8988T (cell line): ENCODE results near the gene PIK3C3.
"Not testable (repeated sequence)": the region's sequence is repeated elsewhere in the genome, so short reads cannot be mapped to it uniquely, and the experiment has no call there.

ENCODE experiments used
- DNase-seq: peaks from one replicate; pipeline ENCODE4 v3.0.0; 2011

Gene PIK3C3

DNA sequence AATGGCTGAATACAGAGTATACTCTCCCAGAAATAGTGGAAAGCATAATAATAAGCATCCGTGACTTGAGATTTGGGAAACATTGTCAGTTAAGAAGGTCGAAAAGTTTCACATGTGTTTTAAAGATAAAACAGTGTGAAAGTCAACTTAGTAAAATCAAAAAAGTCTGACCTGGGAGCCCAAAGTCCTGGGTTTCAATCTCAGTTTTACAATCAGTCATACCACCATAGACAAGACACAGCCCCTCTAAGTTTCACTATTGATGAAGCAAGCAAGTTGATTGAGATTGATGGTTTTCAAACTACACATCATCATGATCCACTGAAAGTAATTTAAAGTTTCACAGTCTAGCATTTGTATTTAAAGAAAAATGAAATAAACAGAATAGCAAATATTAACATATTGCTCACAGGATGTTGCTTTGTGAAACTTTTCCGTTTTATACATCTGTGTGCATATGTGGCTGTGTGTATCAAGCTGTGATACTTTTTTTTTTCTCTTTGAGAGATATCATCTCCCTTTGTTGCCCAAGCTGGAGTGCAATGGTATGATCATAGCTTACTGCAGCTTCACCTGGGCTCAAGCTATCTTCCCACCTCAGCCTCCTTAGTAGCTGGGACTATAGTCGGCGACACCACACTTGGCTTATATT lies 71.1 kb downstream of the PIK3C3 start:
- DNase-seq: no peak

DNA sequence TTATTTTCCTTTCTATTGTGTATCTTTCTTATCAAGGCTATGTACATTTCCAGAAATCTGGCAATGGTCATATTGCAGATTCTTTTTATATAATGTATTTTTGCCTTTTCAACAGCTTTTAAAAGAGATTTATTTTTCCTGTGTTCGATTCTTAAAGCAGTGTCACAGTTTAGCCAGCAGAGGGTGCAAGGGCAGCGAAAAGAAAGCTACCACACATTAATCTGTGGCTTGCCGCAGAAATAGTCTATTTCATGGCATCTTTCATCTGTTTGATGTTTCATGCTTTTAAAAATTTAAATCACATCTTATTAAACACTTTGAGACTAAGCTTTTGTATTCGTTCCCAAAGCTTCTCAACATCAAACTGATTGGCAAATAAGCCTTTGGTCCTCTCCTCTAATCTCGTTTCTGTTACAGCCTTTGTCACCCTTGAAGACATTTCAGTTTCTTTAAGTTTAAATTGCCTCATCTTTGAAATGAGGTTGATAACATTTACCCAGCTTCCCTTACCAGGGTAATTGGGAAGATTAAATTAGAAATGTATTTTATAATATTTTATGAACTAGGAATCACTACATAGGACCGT lies 73.3 kb downstream of the PIK3C3 start:
- DNase-seq: peak; percentile 8

DNA sequence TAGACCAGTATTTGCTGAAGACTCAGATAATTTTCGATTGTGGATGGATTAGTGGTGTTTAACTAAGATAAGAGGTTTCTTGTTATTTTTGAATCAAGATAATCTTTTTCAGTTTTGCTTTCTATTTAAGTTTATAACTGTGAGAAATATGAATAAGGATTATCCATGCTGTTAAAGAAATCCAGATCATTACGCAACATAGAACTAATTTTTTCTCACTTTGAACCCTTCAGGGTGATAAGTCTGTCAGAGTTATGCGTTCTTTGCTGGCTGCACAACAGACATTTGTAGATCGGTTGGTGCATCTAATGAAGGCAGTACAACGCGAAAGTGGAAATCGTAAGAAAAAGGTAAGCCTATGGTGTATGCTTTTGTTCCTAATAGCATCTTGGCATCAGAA lies 74.1 kb downstream of the PIK3C3 start:
- no peak for DNase-seq

DNA sequence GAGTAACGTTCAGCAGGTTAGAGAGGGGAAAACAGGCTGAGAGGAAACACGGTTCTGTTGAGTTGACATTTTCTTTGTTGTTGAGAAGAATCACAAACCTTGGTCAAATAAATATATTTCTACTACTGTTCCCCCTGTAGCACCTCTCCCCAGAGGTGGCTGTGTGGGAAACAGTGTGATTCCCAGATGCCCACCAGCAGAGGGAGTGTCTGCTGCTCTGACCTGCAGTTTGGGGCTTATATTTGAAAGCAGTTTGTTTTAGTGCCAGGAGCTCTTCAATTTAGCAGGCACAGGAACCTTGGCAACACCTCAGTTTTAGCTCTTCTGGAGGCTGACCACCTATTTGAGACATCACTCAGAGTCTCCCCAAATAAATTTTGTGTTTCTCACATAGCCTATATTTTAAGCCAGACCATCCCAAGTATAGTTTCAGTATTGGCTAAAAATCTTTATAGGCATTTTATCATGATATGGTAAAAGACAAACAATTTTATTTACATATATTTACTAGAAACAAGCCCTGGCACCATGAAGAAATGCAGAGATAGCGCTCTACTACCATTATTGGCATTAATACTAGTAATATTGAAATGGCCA lies 75.7 kb downstream of the PIK3C3 start:
- DNase-seq: peak; percentile 23

DNA sequence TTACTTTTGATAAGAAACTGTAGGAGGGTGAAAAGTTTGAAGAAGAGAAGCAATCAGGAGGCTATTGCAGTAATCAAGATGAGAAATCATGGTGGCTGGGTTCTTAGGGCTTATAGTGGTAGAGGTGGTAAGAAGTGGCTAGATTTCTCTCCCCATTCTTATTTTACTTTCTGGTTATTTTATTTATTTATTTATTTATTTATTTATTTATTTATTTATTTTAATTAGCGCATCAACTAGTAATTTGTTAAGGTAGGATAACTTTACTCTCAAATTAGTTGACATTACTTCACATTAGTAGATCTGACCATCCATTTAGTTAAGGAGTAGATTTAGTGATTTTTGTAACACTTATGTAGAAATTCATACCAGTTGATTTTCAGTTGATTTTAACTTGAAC lies 77.4 kb downstream of the PIK3C3 start:
- DNase-seq: no peak

DNA sequence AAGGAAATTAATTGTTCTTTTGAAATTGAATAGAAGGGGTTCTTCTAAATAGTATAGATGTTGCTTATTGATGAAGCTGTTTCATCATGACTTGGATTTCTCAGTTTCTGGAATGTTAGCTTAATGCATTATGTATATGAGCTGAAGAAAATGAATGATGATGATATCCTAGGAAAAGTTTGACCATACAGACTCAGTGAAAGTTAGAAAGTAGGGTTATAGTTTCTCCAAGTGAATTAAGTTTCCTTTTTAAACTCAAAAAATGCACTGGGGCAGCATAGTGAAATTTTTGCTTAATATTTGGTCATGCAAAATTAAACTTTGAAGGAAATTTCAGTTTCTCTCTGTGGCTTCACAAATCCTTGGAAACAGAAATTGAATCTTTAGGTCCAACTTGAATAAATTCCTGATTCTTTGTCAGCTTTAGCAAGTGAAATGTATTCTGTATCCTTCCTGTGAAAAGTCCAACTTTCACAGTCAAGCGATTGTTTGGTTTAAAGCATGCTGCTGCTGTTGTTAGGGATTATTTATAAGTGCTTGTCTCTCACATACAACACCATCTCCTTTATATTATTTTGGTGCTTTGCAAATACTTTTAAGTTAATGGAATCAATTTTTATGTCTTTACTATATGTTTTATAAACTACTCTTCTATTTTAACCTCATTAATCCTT lies 78.2 kb downstream of the PIK3C3 start:
- no peak for DNase-seq

DNA sequence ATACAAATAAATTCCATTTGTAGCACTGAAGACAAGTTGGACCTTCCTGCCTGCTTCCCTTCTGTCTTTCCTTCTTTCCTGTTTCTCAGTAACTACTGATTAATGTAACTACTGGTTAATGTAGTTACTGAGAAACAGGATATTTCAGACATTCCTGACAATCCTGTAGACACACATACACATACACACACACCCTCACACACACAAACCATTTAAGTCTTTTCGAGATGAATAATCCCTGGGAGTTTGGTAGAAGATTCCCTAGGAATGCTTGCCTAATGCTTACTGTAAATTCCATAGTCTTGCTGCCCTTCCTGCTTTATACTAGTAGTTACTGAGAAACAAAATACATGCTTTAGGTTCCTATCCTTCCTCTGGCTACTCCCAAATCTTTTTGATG lies 83.9 kb downstream of the PIK3C3 start:
- DNase-seq: peak; percentile 7

DNA sequence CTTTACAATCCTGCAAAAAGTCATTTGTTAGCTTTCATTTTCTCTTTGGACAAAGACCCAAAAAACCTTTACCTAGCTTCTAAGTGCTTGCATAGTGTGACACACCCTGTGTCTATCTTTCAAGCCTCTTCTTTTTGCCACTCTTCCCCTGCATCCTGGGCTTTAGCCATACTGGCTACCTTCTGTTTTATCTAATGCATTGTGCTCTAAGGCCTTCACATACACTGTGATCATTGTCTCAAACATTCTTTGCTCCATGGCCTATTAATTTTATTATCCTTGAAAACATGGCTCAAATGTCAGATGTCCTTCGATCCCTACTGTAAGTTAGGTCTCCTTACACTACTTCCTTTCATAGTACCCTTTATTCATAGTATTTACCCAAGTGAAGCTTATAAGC lies 84.4 kb downstream of the PIK3C3 start:
- DNase-seq: no peak

DNA sequence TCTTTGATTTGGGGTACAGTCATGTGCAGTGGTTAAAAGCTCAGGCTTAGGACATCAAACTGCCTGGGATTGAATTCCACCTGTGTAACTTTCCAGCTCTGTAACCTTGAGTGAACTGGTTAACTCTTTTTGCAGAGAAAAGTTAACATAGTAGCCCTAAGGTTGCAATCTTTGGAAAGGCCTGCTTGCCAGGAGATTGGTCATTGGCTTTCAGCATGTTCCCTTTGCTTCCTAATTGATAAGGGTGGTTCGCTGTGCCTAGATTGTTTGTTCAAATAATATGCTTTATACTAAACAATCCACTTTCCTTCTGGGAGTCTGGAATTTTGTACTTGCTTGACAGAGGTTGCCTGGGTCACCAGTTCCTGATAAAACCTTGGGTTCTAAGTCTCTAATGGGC lies 86.8 kb downstream of the PIK3C3 start:
- DNase-seq: no peak

DNA sequence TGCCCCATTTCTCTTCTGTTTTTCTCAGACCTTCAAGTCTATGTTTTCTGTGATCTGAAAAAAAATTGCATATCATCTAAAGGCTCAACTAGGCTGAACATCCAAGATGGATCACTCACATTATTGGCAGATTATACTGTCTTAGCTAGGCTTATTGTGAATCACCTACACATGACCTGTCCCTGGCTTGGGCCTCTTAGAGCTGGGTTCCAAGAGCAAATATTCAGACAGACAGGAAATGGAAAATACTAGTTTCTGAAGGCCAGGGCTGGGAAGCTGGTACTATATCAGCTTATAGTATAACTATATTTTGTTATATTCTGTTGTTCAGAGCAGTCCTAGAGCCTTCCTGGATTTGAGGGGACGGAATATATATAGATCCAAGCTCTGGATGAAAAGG lies 90.3 kb downstream of the PIK3C3 start:
- DNase-seq: no peak

DNA sequence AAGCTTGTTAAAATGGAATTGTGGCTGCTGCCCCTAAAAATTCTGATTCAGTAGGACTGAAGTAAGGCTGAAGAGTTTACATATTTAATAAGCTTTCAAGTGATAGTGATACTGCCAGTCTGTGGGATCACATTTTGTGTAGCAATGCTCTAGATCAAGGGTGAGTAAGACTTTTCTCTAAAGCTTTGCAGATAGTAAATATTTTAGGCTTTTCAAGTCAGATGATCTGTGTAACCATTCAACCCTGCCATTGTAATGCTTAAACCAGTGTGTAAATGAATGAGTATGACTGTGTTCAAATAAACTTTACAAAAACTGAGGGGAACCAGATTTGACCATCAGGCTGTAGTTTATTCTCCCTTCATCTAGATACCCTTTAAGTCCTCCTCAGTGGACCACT lies 92.7 kb downstream of the PIK3C3 start:
- no peak for DNase-seq

DNA sequence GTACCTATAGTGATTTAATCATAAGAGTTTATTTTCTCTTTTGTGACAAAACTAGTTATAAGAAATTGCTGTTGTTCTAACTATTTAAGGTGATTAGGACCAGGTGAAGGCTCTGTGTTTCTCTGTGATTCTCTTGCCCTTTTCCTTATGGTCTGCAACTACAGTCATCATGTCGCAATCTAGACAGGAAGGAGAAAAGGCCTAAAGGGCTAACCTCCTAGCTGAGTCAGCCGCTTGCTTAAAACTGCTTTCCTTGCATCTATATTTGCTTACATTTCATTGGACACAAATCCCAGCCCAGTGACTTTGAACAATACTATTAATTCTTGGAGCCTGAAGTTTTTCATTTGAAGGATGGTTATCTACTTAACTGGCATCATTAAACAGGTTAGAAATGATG lies 93.1 kb downstream of the PIK3C3 start:
- no peak for DNase-seq

DNA sequence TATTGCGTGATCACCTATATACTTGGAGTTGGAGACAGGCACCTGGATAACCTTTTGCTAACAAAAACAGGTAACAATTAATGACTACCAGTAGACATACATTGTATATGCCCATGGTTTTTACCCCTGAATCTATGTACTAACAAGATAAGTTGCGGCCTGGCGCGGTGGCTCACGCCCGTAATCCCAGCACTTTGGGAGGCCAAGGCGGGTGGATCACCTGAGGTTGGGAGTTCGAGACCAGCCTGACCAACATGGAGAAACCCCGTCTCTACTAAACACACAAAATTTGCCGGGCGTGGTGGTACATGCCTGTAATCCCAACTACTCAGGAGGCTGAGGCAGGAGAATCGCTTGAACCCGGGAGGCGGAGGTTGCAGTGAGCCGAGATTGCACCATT lies 94.5 kb downstream of the PIK3C3 start:
- DNase-seq: not testable (repeated sequence)

DNA sequence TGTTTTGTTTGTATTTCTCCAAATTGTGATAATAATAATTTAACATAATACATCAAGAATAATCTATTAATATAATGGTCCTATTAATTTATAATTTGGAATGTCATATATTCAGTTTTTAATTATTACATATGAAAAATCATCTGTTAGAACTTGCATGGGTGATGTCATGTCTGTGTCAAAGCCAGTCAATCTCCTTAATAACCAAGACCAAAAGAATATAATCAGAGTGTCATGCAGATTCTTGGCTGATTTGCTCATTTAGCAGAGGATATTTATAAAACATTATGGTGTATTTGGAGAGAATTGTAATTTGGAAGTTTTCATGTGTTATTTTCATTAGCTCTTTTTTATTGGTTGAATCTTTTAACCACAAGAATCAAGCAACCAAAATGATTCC lies 96.4 kb downstream of the PIK3C3 start:
- DNase-seq: no peak

DNA sequence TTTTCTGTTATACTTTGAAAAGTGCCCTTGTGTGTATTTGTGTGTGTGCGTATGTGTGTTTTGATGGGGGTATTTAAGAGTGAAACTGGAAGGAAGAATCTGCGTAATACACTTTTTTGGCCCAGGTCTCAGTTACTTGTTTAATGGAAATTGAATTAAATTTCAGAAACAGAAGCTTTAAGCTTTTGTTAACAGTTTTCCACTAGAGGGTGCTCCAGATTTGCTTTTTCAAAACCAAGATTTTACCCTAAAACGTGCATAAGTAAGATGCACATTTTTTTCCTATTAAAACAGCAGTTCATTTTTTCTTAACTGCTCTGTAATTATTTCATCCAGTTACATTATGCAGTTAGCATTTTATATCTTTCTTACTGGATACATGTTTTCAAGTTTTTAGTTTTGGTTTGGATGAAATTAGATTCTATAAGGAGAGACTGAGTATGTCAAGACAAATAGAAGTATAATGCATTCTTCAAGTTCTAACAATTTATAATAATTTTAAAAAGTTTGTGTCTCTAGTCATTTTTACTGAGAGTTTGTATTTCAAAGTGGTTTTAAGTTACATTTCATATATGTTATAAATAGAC lies 97.2 kb downstream of the PIK3C3 start:
- no peak for DNase-seq

DNA sequence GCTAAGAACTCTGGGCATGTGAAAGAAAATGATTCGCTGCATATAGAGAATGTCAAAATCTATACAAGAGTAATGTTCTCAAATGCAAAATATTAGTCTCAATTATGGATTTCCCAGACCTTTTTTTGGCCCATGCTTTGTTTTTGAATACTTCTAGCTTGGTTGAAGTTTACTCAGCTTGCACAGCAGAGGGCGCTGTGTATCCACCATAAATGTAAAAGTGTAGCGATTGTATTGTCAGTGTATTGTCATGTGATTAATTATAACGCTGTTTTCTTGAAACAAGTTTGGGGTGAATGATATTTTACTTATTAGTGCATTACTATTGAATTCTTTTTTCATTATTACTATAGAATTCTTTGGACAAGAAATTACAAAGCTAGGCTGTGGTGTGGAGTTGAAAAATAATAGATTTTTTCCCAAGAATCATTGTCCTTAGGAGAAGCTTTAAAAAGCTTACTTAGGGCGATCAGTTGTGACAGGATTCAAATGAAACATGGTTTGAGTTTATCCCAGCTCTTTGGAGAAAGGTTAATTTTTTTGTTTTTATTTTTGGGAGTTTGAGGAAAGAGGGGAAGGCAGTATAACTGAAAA lies 98.3 kb downstream of the PIK3C3 start:
- no peak for DNase-seq

DNA sequence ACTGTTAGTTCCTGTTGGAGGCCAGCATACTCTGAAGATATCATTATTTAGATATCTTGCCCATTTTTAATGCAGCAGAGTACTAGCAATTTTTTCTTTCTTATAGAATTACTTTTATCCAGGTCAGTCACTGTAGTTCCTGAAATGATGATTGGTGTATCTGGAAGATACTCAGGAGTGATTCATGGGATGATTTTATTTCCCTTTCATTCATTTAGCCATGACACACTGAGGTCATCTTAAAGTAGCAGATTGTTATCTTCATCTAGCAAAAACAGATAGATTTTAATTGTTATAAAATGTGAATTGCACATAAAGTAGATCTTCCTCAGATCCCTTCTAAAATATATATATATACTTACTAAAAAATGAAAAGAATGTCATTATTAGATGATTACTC lies 109.1 kb downstream of the PIK3C3 start:
- DNase-seq: no peak

DNA sequence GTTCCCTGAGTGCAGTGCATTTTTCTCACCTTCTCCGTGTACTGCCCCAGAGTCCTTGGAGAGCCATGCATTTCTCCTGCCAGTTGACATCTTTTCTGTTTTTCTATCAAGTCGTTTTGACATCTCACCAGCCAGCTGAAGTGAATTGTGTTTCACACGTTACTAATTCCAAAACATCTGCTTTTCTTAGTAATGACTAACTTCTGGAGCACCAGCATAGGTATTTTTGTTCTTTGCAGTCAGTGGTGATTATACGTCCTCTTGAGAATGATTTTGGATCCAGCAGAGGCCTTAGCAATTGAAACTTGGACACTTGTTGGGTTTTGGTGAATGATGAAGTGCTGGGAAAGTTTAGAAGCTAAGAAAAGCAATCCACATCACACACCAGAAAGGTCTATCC lies 112.5 kb downstream of the PIK3C3 start:
- no peak for DNase-seq

DNA sequence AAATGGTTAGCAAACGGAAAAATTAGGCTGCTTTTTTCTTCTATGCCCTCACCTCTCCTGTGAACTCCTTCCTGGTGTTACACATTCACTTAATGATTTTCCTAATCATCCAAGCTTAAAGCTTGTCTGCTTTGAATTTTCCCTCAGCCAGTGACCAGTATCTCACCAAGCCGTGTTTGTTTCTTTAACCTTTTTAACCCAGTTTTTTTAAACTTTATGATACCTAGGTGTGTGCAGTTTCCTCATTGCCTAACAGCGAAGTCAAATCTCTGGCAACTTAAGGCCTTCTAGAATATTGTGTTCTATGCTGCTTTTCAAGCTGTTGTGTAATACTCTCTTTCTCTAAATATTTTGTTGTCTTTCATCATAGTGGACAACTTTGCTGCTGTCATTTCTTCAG lies 113.0 kb downstream of the PIK3C3 start:
- DNase-seq: no peak

DNA sequence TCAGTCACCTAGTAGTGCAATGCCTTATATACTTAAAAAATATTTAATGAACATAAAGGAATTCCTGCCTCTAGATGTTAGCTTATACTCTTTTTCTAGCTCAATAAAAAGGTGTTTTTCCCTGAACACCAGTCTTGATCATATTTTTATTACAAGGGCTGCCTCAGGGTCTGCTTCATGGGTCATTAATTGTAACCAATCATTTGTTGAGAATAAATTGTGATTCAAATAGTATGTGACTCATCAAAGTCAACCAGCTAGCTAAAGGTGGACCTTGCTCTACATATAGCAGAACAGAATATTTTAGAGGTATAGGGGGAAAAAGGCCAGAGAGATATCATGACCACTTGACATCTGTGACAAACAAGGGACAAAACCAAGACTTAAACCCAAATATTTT lies 114.0 kb downstream of the PIK3C3 start:
- DNase-seq: no peak

DNA sequence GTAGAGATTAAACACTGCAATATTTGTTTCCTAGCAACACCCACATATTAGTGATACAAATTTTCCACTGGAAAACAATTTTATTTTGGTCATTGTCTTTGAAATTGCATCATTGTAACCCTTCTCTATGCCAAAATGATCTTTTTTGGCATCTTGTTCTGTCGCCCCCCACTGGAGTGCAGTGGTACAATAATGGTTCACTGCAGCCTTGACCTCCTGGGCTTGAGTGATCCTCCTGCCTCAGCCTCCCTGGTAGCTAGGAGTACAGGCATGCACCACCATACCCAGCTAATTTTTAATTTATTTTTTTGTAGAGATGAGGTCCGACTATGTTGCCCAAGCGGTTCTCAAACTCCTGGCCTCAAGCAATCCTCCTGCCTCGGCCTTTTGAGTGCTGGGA lies 117.4 kb downstream of the PIK3C3 start:
- DNase-seq: no peak

DNA sequence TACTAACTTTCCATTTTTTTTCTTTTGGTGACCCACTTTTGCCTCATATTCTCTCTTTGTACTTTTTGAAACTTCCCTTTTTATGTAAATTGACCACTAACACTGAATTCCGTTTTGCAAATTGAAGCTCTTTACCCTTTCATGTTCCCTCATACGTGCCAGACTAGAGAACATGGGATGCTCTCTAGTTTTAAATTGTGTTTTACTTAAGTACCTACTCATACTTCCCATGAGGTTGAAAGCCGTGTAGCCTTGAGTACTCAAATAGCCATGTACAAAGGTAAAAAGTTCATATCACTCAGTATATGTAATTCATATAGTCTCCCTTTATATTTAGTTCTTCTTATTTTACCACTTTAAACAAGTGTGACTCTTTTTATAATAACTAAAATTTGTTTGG lies 119.7 kb downstream of the PIK3C3 start:
- no peak for DNase-seq

DNA sequence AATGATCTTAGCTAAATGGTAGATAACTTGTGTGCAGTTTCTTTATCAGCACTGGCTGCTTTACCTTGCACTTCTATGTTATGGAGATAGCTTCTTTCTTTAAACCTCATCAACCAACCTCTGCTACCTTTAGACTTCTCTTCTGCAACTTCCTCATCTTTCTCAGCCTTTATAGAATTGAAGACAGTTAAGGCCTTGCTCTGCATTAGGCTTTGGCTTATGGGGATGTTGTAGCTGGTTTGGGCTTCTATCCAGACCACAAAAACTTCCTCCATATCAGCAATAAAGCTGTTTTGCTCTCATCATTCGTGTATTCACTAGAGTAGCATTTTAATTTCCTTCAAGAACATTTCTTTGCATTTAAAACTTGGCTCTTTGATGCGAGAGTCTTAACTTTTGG lies 123.7 kb downstream of the PIK3C3 start:
- no peak for DNase-seq

DNA sequence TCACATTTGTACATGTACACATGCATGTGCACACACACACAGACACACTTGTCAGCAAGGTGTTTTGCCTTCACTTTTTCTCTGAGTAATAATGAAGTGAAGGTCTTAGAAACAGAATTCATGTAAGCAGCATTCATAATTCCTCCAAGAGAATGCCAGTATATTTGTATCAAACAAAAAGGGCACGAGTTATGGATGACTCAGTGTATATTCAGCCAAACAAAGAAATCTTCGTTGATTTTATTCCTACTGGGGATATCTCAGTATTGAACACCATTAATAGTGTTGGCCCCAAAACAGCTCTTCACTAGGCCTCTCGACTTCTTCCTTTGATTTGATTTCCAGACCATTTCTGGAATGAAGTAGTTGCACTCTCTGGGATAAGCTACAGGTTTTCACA lies 125.3 kb downstream of the PIK3C3 start:
- DNase-seq: no peak
